Measurements from ENCODE around the gene PIGV. TPM values are rescaled to one million over a fixed set of nuclear protein-coding genes. Genes with fewer than 3 reads are reported as not detected.
A peak's percentile ranks its signal among the peaks of the same experiment; 100 is the strongest.
"Not testable (repeated sequence)": the region's sequence is repeated elsewhere in the genome, so short reads cannot be mapped to it uniquely, and the experiment has no call there.

The PIGV gene
- total and polyA plus RNA-seq, 8 donors = 0.87 to 30.8 (median 7.0) TPM; not detected in 1

- H3K36me3 ChIP-seq = peaks cover 16 to 53% (median 47%) of the 10 kb centered on the region in 4 donors
- intact Hi-C loops (cut with DNase I; ENCODE audit: low total_unique reads) = no loop called here
- H3K27ac ChIP-seq = peak overlapping the region in 2 of 5 donors; percentile 81
- no peak for DNase-seq
- WGBS, 5 donors = 91 to 95% (median 95%) methylated on average over 3 of the region's 3 CpGs
- H3K4me1 ChIP-seq = peaks cover 27 to 71% (median 59%) of the 10 kb centered on the region in 4 donors
- TF ChIP-seq POLR2AphosphoS5 (IDR thresholded peaks at IDR 0.05) (no peak), EP300 (IDR thresholded peaks at IDR 0.05) (no peak), POLR2A (IDR thresholded peaks at IDR 0.05) (no peak)
- TF ChIP-seq, protein P1, sequence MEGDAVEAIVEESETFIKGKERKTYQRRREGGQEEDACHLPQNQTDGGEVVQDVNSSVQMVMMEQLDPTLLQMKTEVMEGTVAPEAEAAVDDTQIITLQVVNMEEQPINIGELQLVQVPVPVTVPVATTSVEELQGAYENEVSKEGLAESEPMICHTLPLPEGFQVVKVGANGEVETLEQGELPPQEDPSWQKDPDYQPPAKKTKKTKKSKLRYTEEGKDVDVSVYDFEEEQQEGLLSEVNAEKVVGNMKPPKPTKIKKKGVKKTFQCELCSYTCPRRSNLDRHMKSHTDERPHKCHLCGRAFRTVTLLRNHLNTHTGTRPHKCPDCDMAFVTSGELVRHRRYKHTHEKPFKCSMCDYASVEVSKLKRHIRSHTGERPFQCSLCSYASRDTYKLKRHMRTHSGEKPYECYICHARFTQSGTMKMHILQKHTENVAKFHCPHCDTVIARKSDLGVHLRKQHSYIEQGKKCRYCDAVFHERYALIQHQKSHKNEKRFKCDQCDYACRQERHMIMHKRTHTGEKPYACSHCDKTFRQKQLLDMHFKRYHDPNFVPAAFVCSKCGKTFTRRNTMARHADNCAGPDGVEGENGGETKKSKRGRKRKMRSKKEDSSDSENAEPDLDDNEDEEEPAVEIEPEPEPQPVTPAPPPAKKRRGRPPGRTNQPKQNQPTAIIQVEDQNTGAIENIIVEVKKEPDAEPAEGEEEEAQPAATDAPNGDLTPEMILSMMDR (IDR thresholded peaks at IDR 0.05) = no peak
- no peak overlapping the region for H3K4me3 ChIP-seq
- H3K9me3 ChIP-seq = no peaks in the 10 kb centered on the region
- H3K27me3 ChIP-seq = no peaks in the 10 kb centered on the region
These were observed 43.3 kb downstream of the PIGV start for GRCh38 chr1:26831059-26831458.

DNA sequence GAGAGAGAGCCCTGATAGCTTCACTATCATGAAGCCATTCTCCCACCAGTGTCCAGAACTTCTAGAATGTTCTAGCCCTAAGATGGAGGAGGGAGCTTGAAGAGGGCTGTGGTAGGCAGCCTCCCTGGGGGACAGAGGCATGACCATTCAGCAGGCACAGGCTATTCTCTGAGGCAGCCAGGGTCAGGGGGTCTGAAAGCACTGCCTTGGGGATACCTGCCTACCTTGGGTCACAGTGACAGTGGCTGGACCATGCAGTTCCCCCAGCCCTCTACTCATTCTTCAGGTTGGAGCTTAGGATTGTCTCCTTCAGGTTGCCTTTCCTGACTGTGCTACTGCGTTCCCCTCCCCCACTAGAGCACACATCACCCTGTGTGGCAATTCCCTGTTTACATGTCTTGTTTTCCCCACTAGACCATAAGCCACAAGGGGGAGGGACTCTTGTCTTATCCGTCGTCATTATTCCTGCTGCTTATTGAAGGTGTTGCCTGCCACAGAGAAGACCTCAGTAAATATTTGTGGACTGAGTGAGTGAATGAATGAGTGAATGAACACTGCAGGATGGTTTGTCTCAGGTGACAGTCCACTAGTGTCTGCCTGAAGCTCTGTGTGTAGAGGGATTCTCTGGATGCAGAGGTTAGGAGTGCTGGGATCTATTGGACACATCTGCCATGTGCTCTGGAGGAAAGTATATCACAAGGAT is 43.9 kb downstream of the PIGV start:
- intact Hi-C loops (cut with DNase I; ENCODE audit: low total_unique reads) = no loop called here
- no peaks in the 10 kb centered on the region for H3K9me3 ChIP-seq
- peaks cover 16 to 59% (median 52%) of the 10 kb centered on the region in 4 donors for H3K36me3 ChIP-seq
- H3K27me3 ChIP-seq = no peaks in the 10 kb centered on the region
- peak in 1 of 2 donors; percentile 49 for DNase-seq
- TF ChIP-seq, protein P1 (IDR thresholded peaks at IDR 0.05) = no peak
- TF ChIP-seq POLR2AphosphoS5 (IDR thresholded peaks at IDR 0.05) = peak in 2 of 3 donors; percentile 5 to 60
- 30 to 53% (median 39%) methylated on average over 3 of the region's 3 CpGs for WGBS, 5 donors
- H3K27ac ChIP-seq = peak overlapping the region in 2 of 5 donors; percentile 81
- H3K4me1 ChIP-seq = peaks cover 25 to 69% (median 57%) of the 10 kb centered on the region in 4 donors
- H3K4me3 ChIP-seq = no peak overlapping the region

GRCh38 chr1:26832249-26832960 is 44.7 kb downstream of the PIGV start:
- peaks cover 22 to 65% (median 53%) of the 10 kb centered on the region in 4 donors for H3K4me1 ChIP-seq
- peak overlapping the region in 2 of 5 donors; percentile 81 for H3K27ac ChIP-seq
- intact Hi-C loops (cut with DNase I; ENCODE audit: low total_unique reads) = no loop called here
- no peak overlapping the region for H3K4me3 ChIP-seq
- no peak for DNase-seq
- H3K36me3 ChIP-seq = peaks cover 16 to 65% (median 56%) of the 10 kb centered on the region in 4 donors
- WGBS, 5 donors = 84 to 88% (median 87%) methylated on average over 12 to 16 of the region's 16 CpGs
- H3K9me3 ChIP-seq = no peaks in the 10 kb centered on the region
- H3K27me3 ChIP-seq = no peaks in the 10 kb centered on the region
- TF ChIP-seq, protein P1 (IDR thresholded peaks at IDR 0.05) = no peak
- TF ChIP-seq EP300 (IDR thresholded peaks at IDR 0.05) = no peak
- TF ChIP-seq POLR2AphosphoS5 (IDR thresholded peaks at IDR 0.05) = no peak
- TF ChIP-seq POLR2A (IDR thresholded peaks at IDR 0.05) = no peak

DNA sequence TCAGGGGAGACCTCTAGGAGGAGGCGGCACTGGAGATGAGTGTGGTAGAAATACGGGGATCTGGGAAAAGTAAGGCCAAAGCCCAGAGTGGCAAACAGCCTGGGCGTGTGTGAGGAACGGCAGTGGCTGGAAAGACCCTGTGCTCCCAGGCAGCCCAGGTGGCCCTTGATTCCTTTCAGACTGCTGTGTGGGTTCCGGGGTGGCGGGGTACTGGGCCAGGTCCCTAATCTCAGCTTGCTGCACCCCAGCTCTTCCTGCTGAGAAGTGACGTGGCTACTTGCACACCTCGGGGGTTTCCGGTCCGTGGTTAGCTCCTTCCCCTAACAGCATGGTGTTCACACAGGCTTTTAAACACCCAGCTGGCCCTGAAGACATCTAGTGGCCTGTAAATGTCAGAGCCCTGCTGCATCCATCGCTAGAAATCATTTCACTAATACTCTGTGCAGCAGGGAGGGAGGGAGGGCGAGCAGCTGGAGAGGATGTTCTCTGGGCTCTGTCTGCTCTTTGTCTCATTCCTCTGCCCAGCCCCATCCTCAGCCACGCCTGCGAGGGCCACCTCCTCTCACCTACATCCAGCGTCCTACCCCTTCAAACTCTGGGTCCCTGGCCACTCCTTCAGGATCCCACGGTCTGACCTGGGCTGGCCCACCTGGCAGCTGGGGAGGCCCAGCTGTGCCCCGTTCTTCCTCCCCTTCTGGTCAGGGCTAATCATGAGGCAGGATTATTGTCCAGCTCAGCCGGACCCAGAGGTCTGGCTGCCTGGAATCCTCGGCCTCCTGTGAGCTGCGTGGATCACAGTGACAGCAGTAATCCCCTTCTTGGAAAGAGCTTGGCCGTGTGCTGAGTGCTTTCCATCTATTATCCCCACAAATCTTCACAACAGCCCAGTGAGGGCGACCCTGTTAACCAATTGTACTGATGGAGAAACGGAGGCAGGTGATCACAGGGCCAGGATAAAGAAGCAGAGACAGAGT is 46.0 kb downstream of the PIGV start:
- H3K27me3 ChIP-seq = no peaks in the 10 kb centered on the region
- TF ChIP-seq EP300 (IDR thresholded peaks at IDR 0.05) = no peak
- peak in 2 of 3 donors; percentile 3 to 7 for TF ChIP-seq POLR2AphosphoS5 (IDR thresholded peaks at IDR 0.05)
- TF ChIP-seq, protein P1 (IDR thresholded peaks at IDR 0.05) = no peak
- no peak for TF ChIP-seq POLR2A (IDR thresholded peaks at IDR 0.05)
- H3K4me1 ChIP-seq = peaks cover 9 to 59% (median 39%) of the 10 kb centered on the region in 4 donors
- peak; percentile 64 to 77 for DNase-seq
- intact Hi-C loops (cut with DNase I; ENCODE audit: low total_unique reads) = no loop called here
- WGBS, 5 donors = 64 to 85% (median 79%) methylated on average over 21 to 23 of the region's 23 CpGs
- peak overlapping the region; percentile 13 to 81 (median 59) for H3K27ac ChIP-seq
- no peak overlapping the region for H3K4me3 ChIP-seq
- H3K36me3 ChIP-seq = peaks cover 17 to 78% (median 69%) of the 10 kb centered on the region in 4 donors
- no peaks in the 10 kb centered on the region for H3K9me3 ChIP-seq

GRCh38 chr1:26837665-26838064 is 49.9 kb downstream of the PIGV start:
- Histone ChIP-seq H3K4me1 (peaks cover 0 to 31% (median 11%) of the 10 kb centered on the region in 4 donors), H3K36me3 (peaks cover 46 to 99% (median 95%) of the 10 kb centered on the region in 4 donors)
- H3K27ac ChIP-seq; intact Hi-C loops (cut with DNase I; ENCODE audit: low total_unique reads); DNase-seq; H3K9me3 ChIP-seq; H3K27me3 ChIP-seq; H3K4me3 ChIP-seq: not testable (repeated sequence)
- WGBS, 5 donors = 89 to 93% (median 90%) methylated on average over 5 of the region's 5 CpGs

Data from stomach (tissue), 9 donors.